Testis (tissue), 3 donors: Measurements from ENCODE around the gene PDE6A. TPM values are rescaled to one million over a fixed set of nuclear protein-coding genes. Genes with fewer than 3 reads are reported as not detected.
A peak's percentile ranks its signal among the peaks of the same experiment; 100 is the strongest.
"Not testable (repeated sequence)": the region's sequence is repeated elsewhere in the genome, so short reads cannot be mapped to it uniquely, and the experiment has no call there.

Experiments used
- DNase-seq: peaks from one replicate; pipeline ENCODE4 v3.0.0-alpha.2; 2019
- H3K27ac ChIP-seq, 2 donors: fragments of 200-600 bp; sonication (generic); one replicate each; pipeline ENCODE4 v1.5.1; 2019
- H3K27me3 ChIP-seq: fragments of 200-600 bp; sonication (generic); one replicate; pipeline ENCODE4 v1.5.1; 2019
- H3K36me3 ChIP-seq: fragments of 200-600 bp; sonication (generic); one replicate; pipeline ENCODE4 v1.5.1; 2017; ENCODE audit warnings: low read depth; ENCODE audit errors: missing control alignments
- H3K4me1 ChIP-seq: fragments of 200-600 bp; sonication (generic); one replicate; pipeline ENCODE4 v1.5.1; 2019
- H3K4me3 ChIP-seq, 2 donors: fragments of 200-600 bp; sonication (generic); one replicate each; pipeline ENCODE4 v1.5.1; 2017 to 2019
- H3K9me3 ChIP-seq: fragments of 200-600 bp; sonication (generic); one replicate; pipeline ENCODE4 v1.5.1; 2017
- POLR2A ChIP-seq: fragments of 450-650 bp; IDR thresholded peaks from one replicate; pipeline ENCODE4 v1.6.1; 2017; ENCODE audit warnings: antibody characterized with exemption, mild to moderate bottlenecking, moderate library complexity
- WGBS, 2 donors: methylation state at CpG; one replicate each; pipeline ENCODE4 v1.1.5; 2018; 5-methylcytosine and 5-hydroxymethylcytosine counted together
- intact Hi-C: fragments of 100-400 bp; cut with DNase I; formaldehyde crosslinking; loops from one replicate; pipeline ENCODE4 v1.15.1; 2023; ENCODE audit warnings: low total_unique reads
- polyA plus RNA-seq: library from polyadenylated mRNA; stranded (reverse); fragments of 350-450 nt; fragmentation: Illumina TruSeq; extraction: RNeasy Lipid Tissue Mini Kit (QIAGEN cat#74804); gene quantifications from one replicate; pipeline ENCODE4 v1.2.3, GENCODE V29; 2014; ENCODE audit warnings: low read depth, low replicate concordance; ENCODE audit not compliant: insufficient read depth
- total RNA-seq, 2 donors: library from RNA; depleted of rRNA; stranded (reverse); fragments of >200 nt; gene quantifications; one replicate each; pipeline ENCODE4 v1.2.3, GENCODE V29; 2016
- TF ChIP-seq, protein P1 (sequence below), 3 experiments: fragments of 450-650 bp in 2 of 3; fragments of 200-600 bp in 1 of 3; sonication (generic) in 1 of 3; IDR thresholded peaks; one replicate each; pipeline ENCODE4 v1.5.1; 2016 to 2019; ENCODE audit warnings: antibody characterized with exemption in 3 of 3, mild to moderate bottlenecking in 2 of 3, moderate library complexity in 1 of 3

PDE6A gene
- total and polyA plus RNA-seq, 3 donors from 2014 or later, result 2.9 to 4.6 (median 3.2) TPM

DNA sequence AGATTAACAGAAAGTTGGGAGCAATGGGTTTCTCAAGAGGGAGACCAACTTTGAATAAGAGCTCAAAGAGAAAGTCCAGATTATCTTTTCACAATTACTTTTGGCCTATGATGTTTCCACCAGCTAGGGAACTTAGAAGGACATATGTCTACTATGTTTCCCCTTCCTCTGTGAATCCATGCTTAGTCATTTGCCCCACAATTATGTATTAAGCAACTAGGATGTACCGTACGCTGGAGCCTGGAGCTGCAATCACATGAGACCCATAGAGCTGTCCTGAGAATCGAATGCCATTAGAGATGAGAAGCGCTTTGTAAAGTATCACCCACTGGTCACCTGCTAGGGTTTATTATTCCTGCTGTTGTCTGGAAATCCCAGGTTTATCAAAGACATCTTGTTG is 78.8 kb downstream of the PDE6A start:
- no peaks in the 10 kb centered on the region for H3K4me1 ChIP-seq
- intact Hi-C loops, result no loop called here
- no peak overlapping the region for H3K27ac ChIP-seq
- no peak for DNase-seq
- H3K9me3 ChIP-seq, result no peaks in the 10 kb centered on the region
- TF ChIP-seq POLR2A, result no peak
- TF ChIP-seq, protein P1, sequence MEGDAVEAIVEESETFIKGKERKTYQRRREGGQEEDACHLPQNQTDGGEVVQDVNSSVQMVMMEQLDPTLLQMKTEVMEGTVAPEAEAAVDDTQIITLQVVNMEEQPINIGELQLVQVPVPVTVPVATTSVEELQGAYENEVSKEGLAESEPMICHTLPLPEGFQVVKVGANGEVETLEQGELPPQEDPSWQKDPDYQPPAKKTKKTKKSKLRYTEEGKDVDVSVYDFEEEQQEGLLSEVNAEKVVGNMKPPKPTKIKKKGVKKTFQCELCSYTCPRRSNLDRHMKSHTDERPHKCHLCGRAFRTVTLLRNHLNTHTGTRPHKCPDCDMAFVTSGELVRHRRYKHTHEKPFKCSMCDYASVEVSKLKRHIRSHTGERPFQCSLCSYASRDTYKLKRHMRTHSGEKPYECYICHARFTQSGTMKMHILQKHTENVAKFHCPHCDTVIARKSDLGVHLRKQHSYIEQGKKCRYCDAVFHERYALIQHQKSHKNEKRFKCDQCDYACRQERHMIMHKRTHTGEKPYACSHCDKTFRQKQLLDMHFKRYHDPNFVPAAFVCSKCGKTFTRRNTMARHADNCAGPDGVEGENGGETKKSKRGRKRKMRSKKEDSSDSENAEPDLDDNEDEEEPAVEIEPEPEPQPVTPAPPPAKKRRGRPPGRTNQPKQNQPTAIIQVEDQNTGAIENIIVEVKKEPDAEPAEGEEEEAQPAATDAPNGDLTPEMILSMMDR (IDR thresholded peaks at IDR 0.05), result no peak
- H3K27me3 ChIP-seq, result no peaks in the 10 kb centered on the region
- H3K4me3 ChIP-seq, result no peak overlapping the region
- H3K36me3 ChIP-seq, result no peaks in the 10 kb centered on the region
- 86 to 95% methylated on average over 4 of the region's 4 CpGs for WGBS, 2 donors

DNA sequence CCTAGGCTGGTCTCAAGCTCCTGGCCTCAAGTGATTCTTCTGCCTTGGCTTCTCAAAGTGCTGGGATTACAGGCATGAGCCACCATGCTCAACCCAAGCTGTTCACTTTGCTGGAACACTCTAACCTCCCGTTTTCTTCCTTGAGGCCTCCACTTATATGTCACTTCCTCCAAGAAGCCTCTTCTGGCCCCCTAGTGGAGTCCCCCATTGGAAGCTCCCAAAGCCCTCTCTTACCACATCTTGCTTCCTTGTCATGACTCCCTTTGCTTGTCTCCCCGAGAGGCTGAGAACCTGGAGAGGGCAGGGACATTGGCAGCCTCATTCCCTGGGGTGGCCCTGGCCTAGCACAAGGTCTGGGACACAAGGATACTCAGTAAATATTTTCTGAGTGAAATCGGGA is 80.8 kb downstream of the PDE6A start:
- no peaks in the 10 kb centered on the region for H3K36me3 ChIP-seq
- no peaks in the 10 kb centered on the region for H3K9me3 ChIP-seq
- no peak overlapping the region for H3K4me3 ChIP-seq
- intact Hi-C loops, result no loop called here
- no peaks in the 10 kb centered on the region for H3K4me1 ChIP-seq
- no peak for DNase-seq
- no peak overlapping the region for H3K27ac ChIP-seq
- WGBS, 2 donors, result 86 to 89% methylated on average over 3 of the region's 3 CpGs
- TF ChIP-seq, protein P1 (IDR thresholded peaks at IDR 0.05), result no peak
- no peak for TF ChIP-seq POLR2A
- H3K27me3 ChIP-seq, result no peaks in the 10 kb centered on the region

DNA sequence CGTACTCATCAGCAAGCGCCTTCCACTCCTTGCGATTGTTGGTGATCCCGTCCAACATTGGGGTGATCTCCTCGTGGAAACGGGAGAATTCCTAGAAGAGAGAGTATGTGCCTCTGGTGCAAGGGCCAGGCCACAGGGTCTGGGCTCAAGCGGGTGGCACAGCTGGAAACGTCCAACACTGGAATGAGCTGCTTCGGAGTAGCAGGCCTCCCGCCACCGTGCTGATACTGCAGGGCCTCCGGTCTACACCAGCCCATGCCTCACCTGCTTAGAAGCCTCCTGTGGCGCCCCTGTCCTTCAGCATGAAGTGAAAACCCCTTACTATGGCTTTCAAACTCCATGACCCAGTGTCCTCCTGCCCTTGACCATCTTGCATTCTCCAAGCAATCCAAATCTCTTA is 81.4 kb downstream of the PDE6A start:
- H3K9me3 ChIP-seq, result no peaks in the 10 kb centered on the region
- no peaks in the 10 kb centered on the region for H3K36me3 ChIP-seq
- TF ChIP-seq POLR2A, result no peak
- H3K27ac ChIP-seq, result no peak overlapping the region
- H3K27me3 ChIP-seq, result no peaks in the 10 kb centered on the region
- H3K4me1 ChIP-seq, result no peaks in the 10 kb centered on the region
- 87 to 97% methylated on average over 13 of the region's 13 CpGs for WGBS, 2 donors
- intact Hi-C loops, result no loop called here
- no peak for DNase-seq
- H3K4me3 ChIP-seq, result no peak overlapping the region

DNA sequence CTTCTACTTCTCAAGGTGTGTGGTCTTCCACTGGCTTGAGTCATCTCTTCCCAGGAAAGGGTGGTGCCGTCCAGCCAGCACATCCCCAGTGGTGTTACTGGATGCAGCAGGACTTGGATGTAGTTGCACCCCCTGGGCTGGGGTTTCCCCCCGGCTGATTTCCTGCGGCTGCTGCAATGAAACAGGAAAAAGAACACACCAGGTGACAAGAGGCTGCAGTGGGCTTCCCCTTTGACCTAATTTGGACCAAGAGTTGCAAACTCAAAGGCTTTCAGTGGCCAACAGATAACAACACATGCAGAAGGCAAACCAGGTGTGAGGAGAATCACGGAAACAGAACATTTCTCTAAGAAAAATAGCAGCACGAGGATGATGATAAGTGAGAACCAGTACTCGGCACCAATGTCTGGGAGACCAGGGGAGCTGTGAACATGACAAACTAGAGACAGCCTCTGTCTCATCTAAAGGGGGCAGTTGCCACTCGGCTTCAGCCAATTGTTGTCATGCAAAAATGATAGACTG is 83.7 kb downstream of the PDE6A start:
- Histone ChIP-seq H3K4me3 (no peak overlapping the region), H3K27me3 (no peaks in the 10 kb centered on the region), H3K4me1 (peaks cover 8% of the 10 kb centered on the region), H3K27ac (no peak overlapping the region), H3K9me3 (no peaks in the 10 kb centered on the region), H3K36me3 (no peaks in the 10 kb centered on the region)
- 69 to 76% methylated on average over 6 to 7 of the region's 7 CpGs for WGBS, 2 donors
- TF ChIP-seq, protein P1 (IDR thresholded peaks at IDR 0.05), result no peak
- no peak for TF ChIP-seq POLR2A
- no peak for DNase-seq
- intact Hi-C loops, result no loop called here

DNA sequence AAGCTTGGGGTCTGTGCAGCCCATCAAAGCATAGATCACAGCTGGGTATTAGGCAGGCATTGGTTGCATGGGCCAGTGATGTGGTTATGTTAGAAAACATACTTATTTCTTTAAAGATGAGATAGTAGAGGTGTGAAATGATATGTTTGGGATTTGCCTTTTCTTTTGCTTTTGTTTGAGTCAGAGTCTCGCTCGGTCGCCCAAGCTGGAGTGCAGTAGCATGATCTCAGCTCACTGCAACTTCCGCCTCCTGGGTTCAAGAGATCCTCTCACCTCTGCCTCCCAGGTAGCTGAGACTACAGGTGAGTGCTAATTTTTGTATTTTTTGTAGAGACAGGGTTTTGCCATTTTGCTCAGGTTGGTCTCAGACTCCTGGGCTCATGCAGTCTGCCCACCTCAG is 84.8 kb downstream of the PDE6A start:
- Histone ChIP-seq H3K36me3 (no peaks in the 10 kb centered on the region), H3K27ac (no peak overlapping the region), H3K27me3 (no peaks in the 10 kb centered on the region), H3K4me1 (peaks cover 8% of the 10 kb centered on the region), H3K9me3 (no peaks in the 10 kb centered on the region), H3K4me3 (no peak overlapping the region)
- TF ChIP-seq, protein P1 (IDR thresholded peaks at IDR 0.05), result no peak
- TF ChIP-seq POLR2A, result no peak
- no peak for DNase-seq
- intact Hi-C loops, result no loop called here
- 94 to 95% methylated on average over 4 of the region's 4 CpGs for WGBS, 2 donors

DNA sequence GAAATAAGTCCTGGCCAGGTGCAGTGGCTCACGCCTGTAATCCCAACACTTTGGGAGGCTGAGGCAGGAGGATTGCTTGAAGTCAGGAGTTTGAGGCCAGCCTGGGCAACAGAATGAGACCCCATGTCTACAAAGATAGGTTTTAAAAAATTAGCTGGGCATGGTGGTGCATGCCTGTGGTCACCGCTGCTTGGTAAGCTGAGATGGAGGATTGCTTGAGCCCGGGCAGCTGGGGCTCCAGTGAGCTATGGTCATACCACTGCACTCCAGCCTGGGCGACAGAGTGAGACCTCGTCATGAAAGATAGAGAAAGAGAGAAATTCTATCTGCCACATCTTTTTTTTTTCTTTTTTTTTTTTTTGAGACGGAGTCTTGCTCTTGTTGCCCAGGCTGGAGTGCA is 86.1 kb downstream of the PDE6A start:
- intact Hi-C loops, DNase-seq, H3K9me3 ChIP-seq, H3K4me3 ChIP-seq, H3K36me3 ChIP-seq, H3K4me1 ChIP-seq, H3K27me3 ChIP-seq: not testable (repeated sequence)
- WGBS, 2 donors, result 97% methylated on average over 4 to 6 of the region's 6 CpGs
- H3K27ac ChIP-seq, result peak overlapping the region in 1 of 2 donors; percentile 7
